ENCODE data around the gene CPTP. TPM values are rescaled to one million over a fixed set of nuclear protein-coding genes. Genes with fewer than 3 reads are reported as not detected.
"Not testable (repeated sequence)": the region's sequence is repeated elsewhere in the genome, so short reads cannot be mapped to it uniquely, and the experiment has no call there.

Gene CPTP
- total RNA-seq, 1 donor from 2014 or later = 16.3 TPM

GRCh38 chr1:1306070-1306660, 18.4 kb upstream of the CPTP start:
- DNase-seq (ENCODE audit: low read depth in 2 of 2) = no peak

GRCh38 chr1:1306661-1307260, 17.8 kb upstream of the CPTP start:
- no peak for DNase-seq (ENCODE audit: low read depth in 2 of 2)

- DNase-seq (ENCODE audit: low read depth in 2 of 2) = peak; percentile 35 to 37
Measured at GRCh38 chr1:1307261-1307922, 17.2 kb upstream of the CPTP start.

- peak; percentile 91 to 93 for DNase-seq (ENCODE audit: low read depth in 2 of 2)
Measured at GRCh38 chr1:1307923-1308755, 16.5 kb upstream of the CPTP start, which contains the start of the genes ACAP3 and PUSL1. Gene ACAP3 (minus strand): TSS chr1:1307930. CDS start chr1:1307815, 115 bp downstream. Gene PUSL1 (plus strand): TSS chr1:1308597. CDS start chr1:1308644, 47 bp downstream.

GRCh38 chr1:1308756-1309250, 15.8 kb upstream of the CPTP start:
- no peak for DNase-seq (ENCODE audit: low read depth in 2 of 2)

- no peak for DNase-seq (ENCODE audit: low read depth in 2 of 2)
Measured at GRCh38 chr1:1309251-1310108, 15.1 kb upstream of the CPTP start.

- no peak for DNase-seq (ENCODE audit: low read depth in 2 of 2)
Measured at GRCh38 chr1:1310109-1310385, 14.6 kb upstream of the CPTP start.

GRCh38 chr1:1310476-1311053, 14.0 kb upstream of the CPTP start:
- no peak for DNase-seq (ENCODE audit: low read depth in 2 of 2)

GRCh38 chr1:1311107-1312104, 13.2 kb upstream of the CPTP start:
- no peak for DNase-seq (ENCODE audit: low read depth in 2 of 2)

- DNase-seq (ENCODE audit: low read depth in 2 of 2) = no peak
Measured at GRCh38 chr1:1312450-1313314, 11.9 kb upstream of the CPTP start.

GRCh38 chr1:1313500-1314236, 10.9 kb upstream of the CPTP start:
- no peak for DNase-seq (ENCODE audit: low read depth in 2 of 2)

- no peak for DNase-seq (ENCODE audit: low read depth in 2 of 2)
Measured at GRCh38 chr1:1314237-1314586, 10.4 kb upstream of the CPTP start.

- no peak for DNase-seq (ENCODE audit: low read depth in 2 of 2)
Measured at GRCh38 chr1:1314678-1315335, 9.8 kb upstream of the CPTP start.

- no peak for DNase-seq (ENCODE audit: low read depth in 2 of 2)
Measured at GRCh38 chr1:1315435-1315954, 9.1 kb upstream of the CPTP start.

- not testable (repeated sequence) for DNase-seq (ENCODE audit: low read depth in 2 of 2)
Measured at GRCh38 chr1:1316199-1316598, 8.4 kb upstream of the CPTP start.

- no peak for DNase-seq (ENCODE audit: low read depth in 2 of 2)
Measured at GRCh38 chr1:1317420-1317819, 7.2 kb upstream of the CPTP start.

- peak; percentile 73 to 77 for DNase-seq (ENCODE audit: low read depth in 2 of 2)
Measured at GRCh38 chr1:1318131-1318652, 6.4 kb upstream of the CPTP start.

Measured in lung microvascular endothelial cell (primary cell).